Peyer's patch (tissue), 4 donors: ENCODE measurements around the gene SCUBE1. TPM values are rescaled to one million over a fixed set of nuclear protein-coding genes. Genes with fewer than 3 reads are reported as not detected.

ENCODE experiments used
- DNase-seq, 3 donors: peaks; one replicate each; pipeline ENCODE4 v3.0.0-alpha.2; 2017 to 2019
- H3K27ac ChIP-seq, 4 donors: fragments of 200-600 bp; sonication (generic); one replicate each; pipeline ENCODE4 v1.5.1; 2016 to 2019
- H3K27me3 ChIP-seq, 2 donors: fragments of 200-600 bp; sonication (generic); one replicate each; pipeline ENCODE4 v1.5.1; 2019
- H3K36me3 ChIP-seq, 3 donors: fragments of 200-600 bp; sonication (generic); one replicate each; pipeline ENCODE4 v1.5.1; 2016 to 2019
- H3K4me1 ChIP-seq, 4 donors: fragments of 200-600 bp; sonication (generic); one replicate each; pipeline ENCODE4 v1.5.1; 2016 to 2019
- H3K4me3 ChIP-seq, 4 donors: fragments of 200-600 bp; sonication (generic); 1 replicate in 3 of 4; 2 replicates in 1 of 4; pipeline ENCODE4 v1.5.1; 2016 to 2019; ENCODE audit warnings: mild to moderate bottlenecking in 1 of 4
- H3K9me3 ChIP-seq, 4 donors: fragments of 200-600 bp; sonication (generic); one replicate each; pipeline ENCODE4 v1.5.1; 2016 to 2019; ENCODE audit warnings: mild to moderate bottlenecking in 1 of 4
- CTCF ChIP-seq, 6 experiments: fragments of 450-650 bp in 4 of 6; fragments of 200-600 bp in 2 of 6; sonication (generic) in 1 of 6; IDR thresholded peaks; one replicate each; pipeline ENCODE4 v1.5.1; 2017 to 2019; ENCODE audit warnings: antibody characterized with exemption in 6 of 6, mild to moderate bottlenecking in 3 of 6, moderate library complexity in 1 of 6
- POLR2A ChIP-seq, 2 donors: fragments of 450-650 bp; IDR thresholded peaks; one replicate each; pipeline ENCODE4 v1.5.1; 2017; ENCODE audit warnings: antibody characterized with exemption in 2 of 2, mild to moderate bottlenecking in 2 of 2, moderate library complexity in 2 of 2
- total RNA-seq, 4 donors: library from RNA; depleted of rRNA; stranded (reverse); fragments of >200 nt; gene quantifications; one replicate each; pipeline ENCODE4 v1.1.0, GENCODE V29; 2016

The SCUBE1 gene
- total RNA-seq, 4 donors from 2014 or later = 1.6 to 47.9 (median 7.9) TPM

GRCh38 chr22:43200031-43200430 is 143.1 kb downstream of the SCUBE1 start:
- no peak overlapping the region for H3K27ac ChIP-seq
- H3K27me3 ChIP-seq = no peaks in the 10 kb centered on the region
- TF ChIP-seq POLR2A (IDR thresholded peaks at IDR 0.05) = no peak
- no peak for TF ChIP-seq CTCF (IDR thresholded peaks at IDR 0.05)
- no peaks in the 10 kb centered on the region for H3K36me3 ChIP-seq
- H3K9me3 ChIP-seq = no peaks in the 10 kb centered on the region
- no peak for DNase-seq
- no peaks in the 10 kb centered on the region for H3K4me1 ChIP-seq
- H3K4me3 ChIP-seq = no peak overlapping the region

- no peaks in the 10 kb centered on the region for H3K4me1 ChIP-seq
- H3K27ac ChIP-seq = no peak overlapping the region
- TF ChIP-seq POLR2A (IDR thresholded peaks at IDR 0.05) = no peak
- TF ChIP-seq CTCF (IDR thresholded peaks at IDR 0.05) = no peak
- H3K36me3 ChIP-seq = no peaks in the 10 kb centered on the region
- no peak overlapping the region for H3K4me3 ChIP-seq
- H3K9me3 ChIP-seq = no peaks in the 10 kb centered on the region
- H3K27me3 ChIP-seq = no peaks in the 10 kb centered on the region
- no peak for DNase-seq
Measured at GRCh38 chr22:43199541-43199940, 143.6 kb downstream of the SCUBE1 start.

GRCh38 chr22:43198936-43199335 is 144.2 kb downstream of the SCUBE1 start:
- H3K4me1 ChIP-seq = no peaks in the 10 kb centered on the region
- H3K4me3 ChIP-seq = no peak overlapping the region
- no peak for TF ChIP-seq POLR2A (IDR thresholded peaks at IDR 0.05)
- TF ChIP-seq CTCF (IDR thresholded peaks at IDR 0.05) = no peak
- H3K9me3 ChIP-seq = no peaks in the 10 kb centered on the region
- no peak for DNase-seq
- no peaks in the 10 kb centered on the region for H3K36me3 ChIP-seq
- H3K27me3 ChIP-seq = no peaks in the 10 kb centered on the region
- H3K27ac ChIP-seq = no peak overlapping the region

- Histone ChIP-seq H3K36me3 (no peaks in the 10 kb centered on the region), H3K4me3 (no peak overlapping the region), H3K27ac (no peak overlapping the region), H3K27me3 (no peaks in the 10 kb centered on the region), H3K4me1 (no peaks in the 10 kb centered on the region), H3K9me3 (no peaks in the 10 kb centered on the region)
- no peak for TF ChIP-seq CTCF (IDR thresholded peaks at IDR 0.05)
- DNase-seq = no peak
Measured at GRCh38 chr22:43198126-43198525, 145.0 kb downstream of the SCUBE1 start.

- no peak overlapping the region for H3K27ac ChIP-seq
- DNase-seq = no peak
- no peak for TF ChIP-seq POLR2A (IDR thresholded peaks at IDR 0.05)
- no peak for TF ChIP-seq CTCF (IDR thresholded peaks at IDR 0.05)
- no peaks in the 10 kb centered on the region for H3K4me1 ChIP-seq
- H3K36me3 ChIP-seq = no peaks in the 10 kb centered on the region
- no peaks in the 10 kb centered on the region for H3K27me3 ChIP-seq
- H3K9me3 ChIP-seq = no peaks in the 10 kb centered on the region
- no peak overlapping the region for H3K4me3 ChIP-seq
Measured at GRCh38 chr22:43197271-43197941, 145.8 kb downstream of the SCUBE1 start.

GRCh38 chr22:43191831-43192230 is 151.3 kb downstream of the SCUBE1 start:
- Histone ChIP-seq H3K27me3 (no peaks in the 10 kb centered on the region), H3K4me3 (no peak overlapping the region), H3K4me1 (no peaks in the 10 kb centered on the region), H3K9me3 (no peaks in the 10 kb centered on the region), H3K36me3 (no peaks in the 10 kb centered on the region), H3K27ac (no peak overlapping the region)
- DNase-seq = no peak
- TF ChIP-seq POLR2A (IDR thresholded peaks at IDR 0.05) = no peak
- no peak for TF ChIP-seq CTCF (IDR thresholded peaks at IDR 0.05)
